Measurements from ENCODE around the gene PRRC2A.

- TF ChIP-seq EP300 (IDR thresholded peaks at IDR 0.05) (no peak), CTCF (IDR thresholded peaks at IDR 0.05) (no peak), POLR2A (IDR thresholded peaks at IDR 0.05) (no peak)
Observed at GRCh38 chr6:31626952-31627351, 6.4 kb downstream of the PRRC2A start.
